H9 (cell line): Measurements from ENCODE around the gene GNPDA1. TPM values are rescaled to one million over a fixed set of nuclear protein-coding genes. Genes with fewer than 3 reads are reported as not detected.

Source experiments
- DNase-seq: peaks from one replicate; pipeline ENCODE4 v3.0.0-alpha.2; 2017
- H2AFZ ChIP-seq: one replicate; pipeline ENCODE4 v1.6.1; 2013; ENCODE audit warnings: mild to moderate bottlenecking, low read length, control low read depth, moderate library complexity
- H2AK5ac ChIP-seq: 2 replicates; pipeline ENCODE4 v1.6.1; 2013; ENCODE audit warnings: low read length, control low read depth, mixed read lengths; ENCODE audit not compliant: insufficient read length
- H2BK120ac ChIP-seq: one replicate; pipeline ENCODE4 v1.6.1; 2013; ENCODE audit warnings: low read depth, mild to moderate bottlenecking, low read length, control low read depth, inconsistent platforms; ENCODE audit not compliant: poor library complexity, severe bottlenecking
- H2BK12ac ChIP-seq: 2 replicates; pipeline ENCODE4 v1.6.1; 2013; ENCODE audit warnings: low read length, control low read depth, mixed read lengths, low read depth; ENCODE audit not compliant: insufficient read length
- H2BK15ac ChIP-seq: 2 replicates; pipeline ENCODE4 v1.6.1; 2013; ENCODE audit warnings: low read depth, low read length, control low read depth
- H2BK20ac ChIP-seq: one replicate; pipeline ENCODE4 v1.6.1; 2013; ENCODE audit warnings: low read depth, mild to moderate bottlenecking, low read length, control low read depth, inconsistent platforms; ENCODE audit not compliant: poor library complexity, severe bottlenecking
- H2BK5ac ChIP-seq: 2 replicates; pipeline ENCODE4 v1.6.1; 2013; ENCODE audit warnings: low read length, control low read depth, mixed read lengths; ENCODE audit not compliant: insufficient read length
- H3K14ac ChIP-seq: 2 replicates; pipeline ENCODE4 v1.6.1; 2013; ENCODE audit warnings: low read length, control low read depth; ENCODE audit not compliant: insufficient read depth
- H3K18ac ChIP-seq: 2 replicates; pipeline ENCODE4 v1.6.1; 2013; ENCODE audit warnings: low read depth, mild to moderate bottlenecking, mixed read lengths, low read length, control low read depth; ENCODE audit not compliant: insufficient read length
- H3K23ac ChIP-seq: 2 replicates; pipeline ENCODE4 v1.6.1; 2013; ENCODE audit warnings: low read length, control low read depth, mixed read lengths, low read depth; ENCODE audit not compliant: insufficient read length
- H3K23me2 ChIP-seq: 2 replicates; pipeline ENCODE4 v1.6.1; 2013; ENCODE audit warnings: low read depth, mild to moderate bottlenecking, mixed read lengths, low read length, control low read depth; ENCODE audit not compliant: insufficient read length, poor library complexity, severe bottlenecking
- H3K27ac ChIP-seq: 2 replicates; pipeline ENCODE4 v1.5.1; 2013; ENCODE audit warnings: low read length, control low read depth, mixed read lengths, low read depth; ENCODE audit not compliant: insufficient read length
- H3K27me3 ChIP-seq: 2 replicates; pipeline ENCODE4 v1.6.1; 2013; ENCODE audit warnings: low read length, control low read depth, inconsistent platforms; ENCODE audit not compliant: insufficient read depth
- H3K4ac ChIP-seq: 2 replicates; pipeline ENCODE4 v1.6.1; 2013; ENCODE audit warnings: low read depth, mild to moderate bottlenecking, control low read depth, inconsistent platforms, low read length, moderate library complexity
- H3K4me1 ChIP-seq: 2 replicates; pipeline ENCODE4 v1.6.1; 2013; ENCODE audit warnings: low read length, control low read depth, inconsistent platforms; ENCODE audit not compliant: insufficient read depth
- H3K4me2 ChIP-seq: 2 replicates; pipeline ENCODE4 v1.6.1; 2013; ENCODE audit warnings: low read length, control low read depth, mixed read lengths; ENCODE audit not compliant: insufficient read length, insufficient read depth
- H3K56ac ChIP-seq: 2 replicates; pipeline ENCODE4 v1.6.1; 2013; ENCODE audit warnings: low read depth, mild to moderate bottlenecking, mixed read lengths, low read length, control low read depth; ENCODE audit not compliant: insufficient read length
- H3K79me1 ChIP-seq: 2 replicates; pipeline ENCODE4 v1.6.1; 2013; ENCODE audit warnings: low read depth, mild to moderate bottlenecking, moderate library complexity, low read length, control low read depth, inconsistent platforms; ENCODE audit not compliant: insufficient read depth, poor library complexity, severe bottlenecking
- H3K79me2 ChIP-seq: 2 replicates; pipeline ENCODE4 v1.6.1; 2013; ENCODE audit warnings: low read length, control low read depth, inconsistent platforms; ENCODE audit not compliant: insufficient read depth
- H3K9ac ChIP-seq: 2 replicates; pipeline ENCODE4 v1.6.1; 2013; ENCODE audit warnings: low read length, control low read depth, mixed read lengths; ENCODE audit not compliant: insufficient read length; ENCODE audit errors: extremely low read depth
- H3K9me3 ChIP-seq: one replicate; pipeline ENCODE4 v1.6.1; 2013; ENCODE audit warnings: low read depth, low read length, inconsistent platforms; ENCODE audit not compliant: control insufficient read depth
- H3T11ph ChIP-seq: one replicate; pipeline ENCODE4 v1.6.1; 2013; ENCODE audit warnings: mild to moderate bottlenecking, low read length, control low read depth, inconsistent platforms
- H4K20me1 ChIP-seq: one replicate; pipeline ENCODE4 v1.6.1; 2013; ENCODE audit not compliant: control insufficient read depth, insufficient read length, insufficient read depth
- H4K5ac ChIP-seq: 2 replicates; pipeline ENCODE4 v1.6.1; 2013; ENCODE audit warnings: low read depth, mild to moderate bottlenecking, mixed read lengths, low read length, control low read depth; ENCODE audit not compliant: insufficient read length
- H4K8ac ChIP-seq: replicated peaks from 2 replicates; pipeline ENCODE4 v1.6.1; 2013; ENCODE audit warnings: low read length, control low read depth, mixed read lengths, low read depth; ENCODE audit not compliant: insufficient read length
- H4K91ac ChIP-seq: 2 replicates; pipeline ENCODE4 v1.6.1; 2013; ENCODE audit warnings: low read depth, mild to moderate bottlenecking, moderate library complexity, mixed read lengths, low read length, control low read depth; ENCODE audit not compliant: insufficient read length
- H3K27ac Mint-ChIP-seq, 3 experiments: 2 replicates in 2 of 3; 3 replicates in 1 of 3; pipeline ENCODE4 v1.8.0; 2020 to 2021; ENCODE audit warnings: mixed read lengths in 3 of 3, mild to moderate bottlenecking in 1 of 3, moderate library complexity in 1 of 3
- H3K27me3 Mint-ChIP-seq: 2 replicates; pipeline ENCODE4 v1.8.0; 2021; ENCODE audit warnings: low read depth, mild to moderate bottlenecking, moderate library complexity, mixed read lengths
- H3K36me3 Mint-ChIP-seq, 3 experiments: 2 replicates in 2 of 3; 3 replicates in 1 of 3; pipeline ENCODE4 v1.8.0; 2020 to 2021; ENCODE audit warnings: low read depth in 3 of 3, mixed read lengths in 3 of 3; ENCODE audit not compliant: insufficient read depth in 1 of 3
- H3K4me1 Mint-ChIP-seq, 2 experiments: 2 replicates each; pipeline ENCODE4 v1.8.0; 2020; ENCODE audit warnings: mixed read lengths in 2 of 2
- H3K4me3 Mint-ChIP-seq, 2 experiments: 2 replicates in 1 of 2; 3 replicates in 1 of 2; pipeline ENCODE4 v1.8.0; 2020 to 2021; ENCODE audit warnings: mild to moderate bottlenecking in 2 of 2, mixed read lengths in 2 of 2, moderate library complexity in 1 of 2
- H3K9me3 Mint-ChIP-seq, 2 experiments: 2 replicates in 1 of 2; 3 replicates in 1 of 2; pipeline ENCODE4 v1.8.0; 2020; ENCODE audit warnings: mild to moderate bottlenecking in 2 of 2, mixed read lengths in 2 of 2, moderate library complexity in 1 of 2
- CTCF ChIP-seq: fragments of 200-600 bp; sonication (generic); conservative IDR thresholded peaks from 3 replicates; pipeline ENCODE4 v1.8.0; 2021; ENCODE audit warnings: antibody characterized with exemption, mild to moderate bottlenecking
- WGBS: extraction: QIAGEN DNeasy Blood & Tissue Kit; methylation state at CpG from one replicate; pipeline ENCODE4 v1.1.7; 2013; ENCODE audit warnings: missing lambda C conversion rate, low lambda C conversion rate, mixed read lengths; ENCODE audit not compliant: insufficient read length; ENCODE audit errors: extremely low coverage; 5-methylcytosine and 5-hydroxymethylcytosine counted together
- total RNA-seq: library from RNA; stranded (reverse); gene quantifications from 2 replicates; pipeline ENCODE4 v1.2.1, GENCODE V29; 2021

GNPDA1 gene
- total RNA-seq, 1 experiment from 2014 or later = 66.8 TPM

DNA sequence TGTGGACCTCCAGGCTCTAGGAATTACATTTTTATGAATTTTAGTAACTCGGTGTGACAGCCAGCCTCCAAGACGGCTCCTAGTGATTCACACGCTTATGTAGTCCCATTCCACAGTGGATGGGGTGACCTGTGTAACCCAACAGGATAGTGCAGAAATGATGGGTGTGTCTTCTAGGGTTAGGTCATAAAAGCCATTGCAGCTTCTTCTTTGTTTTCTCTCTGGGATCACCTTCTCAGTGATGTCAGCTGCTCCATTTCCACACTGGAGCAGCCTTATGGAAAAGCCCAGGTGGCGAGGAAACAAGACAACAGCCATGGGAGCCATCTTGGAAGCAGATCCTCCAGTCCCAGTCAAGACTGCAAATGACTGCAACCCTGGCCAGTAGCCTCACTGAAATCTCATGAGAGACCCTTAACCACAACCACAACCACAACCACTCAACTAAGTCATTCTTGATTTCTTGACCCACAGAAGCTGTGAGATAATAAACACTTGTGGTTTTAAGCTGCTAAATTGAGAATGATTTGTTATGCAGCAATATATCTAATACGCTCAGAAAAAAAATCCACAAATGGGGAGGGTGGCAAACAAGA lies 5.1 kb upstream of the GNPDA1 start:
- H3K4ac ChIP-seq = no peak overlapping the region
- H3K18ac ChIP-seq = no peak overlapping the region
- H3K27me3 ChIP-seq = no peaks in the 10 kb centered on the region
- H3K79me2 ChIP-seq = no peaks in the 10 kb centered on the region
- no peak overlapping the region for H2AFZ ChIP-seq
- no peak overlapping the region for H3K9ac ChIP-seq
- no peak overlapping the region for H2BK120ac ChIP-seq
- WGBS = no CpG with 5 or more reads among the region's 5 CpGs
- H2AK5ac ChIP-seq = no peak overlapping the region
- no peak overlapping the region for H3K27ac Mint-ChIP-seq
- no peak overlapping the region for H4K91ac ChIP-seq
- H3K36me3 Mint-ChIP-seq = peaks cover 0 to 7% (median 0%) of the 10 kb centered on the region in 3 experiments; a peak in 3 of 7 replicates
- H2BK12ac ChIP-seq = no peak overlapping the region
- no peak overlapping the region for H3K56ac ChIP-seq
- H4K20me1 ChIP-seq = no peaks in the 10 kb centered on the region
- no peak overlapping the region for H2BK5ac ChIP-seq
- no peaks in the 10 kb centered on the region for H3K9me3 ChIP-seq
- H3K23me2 ChIP-seq = peaks cover 2% of the 10 kb centered on the region
- H3K4me3 Mint-ChIP-seq = no peak overlapping the region
- H2BK15ac ChIP-seq = no peak overlapping the region
- no peaks in the 10 kb centered on the region for H3K79me1 ChIP-seq
- no peak for DNase-seq
- H3K27ac ChIP-seq = no peak overlapping the region
- H3K4me1 Mint-ChIP-seq = peaks cover 2 to 6% of the 10 kb centered on the region in 2 experiments; a peak in 3 of 4 replicates
- no peak overlapping the region for H3K14ac ChIP-seq
- no peak overlapping the region for H2BK20ac ChIP-seq
- H3T11ph ChIP-seq = no peak overlapping the region
- H3K27me3 Mint-ChIP-seq = peaks cover 2% of the 10 kb centered on the region
- no peak overlapping the region for H4K8ac ChIP-seq
- no peak overlapping the region for H3K4me2 ChIP-seq
- H3K23ac ChIP-seq = no peak overlapping the region
- H3K4me1 ChIP-seq = no peaks in the 10 kb centered on the region
- peaks cover 7 to 11% of the 10 kb centered on the region in 2 experiments; a peak in 4 of 5 replicates for H3K9me3 Mint-ChIP-seq
- H4K5ac ChIP-seq = no peak overlapping the region
- no peak for TF ChIP-seq CTCF
